ENCODE measurements around the gene NRCAM.

- no peak for TF ChIP-seq CTCF (conservative IDR thresholded peaks at IDR 0.05; ENCODE audit: low read depth, low read length)
- no peak for TF ChIP-seq EZH2 (IDR thresholded peaks at IDR 0.05; ENCODE audit: borderline replicate concordance, low read depth, low read length, poor library complexity, severe bottlenecking)
These were observed 309.1 kb downstream of the NRCAM start for GRCh38 chr7:108147031-108147563.

Measured in A673 (cell line).